SK-N-SH treated with all-trans-retinoic acid at 6 μM for 48 hours (cell line): Measurements from ENCODE around the gene CCL18.
"Not testable (repeated sequence)": the region's sequence is repeated elsewhere in the genome, so short reads cannot be mapped to it uniquely, and the experiment has no call there.

Source experiments
- ARNTL ChIP-seq: fragments of 450-650 bp; formaldehyde crosslinking; IDR thresholded peaks from 2 replicates; pipeline ENCODE4 v1.5.0; 2020; ENCODE audit warnings: low read depth, mild to moderate bottlenecking, moderate library complexity, borderline replicate concordance
- CSDC2 ChIP-seq: fragments of 250-450 bp; sonication (Bioruptor Pico); IDR thresholded peaks from 2 replicates; pipeline ENCODE4 v1.5.0; 2020; ENCODE audit warnings: mild to moderate bottlenecking, moderate library complexity
- ESRRG ChIP-seq: fragments of 250-450 bp; sonication (Bioruptor Pico); IDR thresholded peaks from 2 replicates; pipeline ENCODE4 v1.6.1; 2021; ENCODE audit warnings: mild to moderate bottlenecking
- ISL1 ChIP-seq: fragments of 250-450 bp; sonication (Bioruptor Pico); IDR thresholded peaks from 2 replicates; pipeline ENCODE4 v2.1.2; 2022; ENCODE audit warnings: mild to moderate bottlenecking, moderate library complexity
- PPARA ChIP-seq: fragments of 250-450 bp; sonication (Bioruptor Pico); IDR thresholded peaks from 2 replicates; pipeline ENCODE4 v1.5.0; 2020; ENCODE audit warnings: mild to moderate bottlenecking, borderline replicate concordance
- RARB ChIP-seq: fragments of 250-450 bp; sonication (Bioruptor Pico); IDR thresholded peaks from 2 replicates; pipeline ENCODE4 v1.8.0; 2021; ENCODE audit warnings: mild to moderate bottlenecking, moderate library complexity
- ZFP3 ChIP-seq: fragments of 250-450 bp; sonication (Bioruptor Pico); IDR thresholded peaks from 2 replicates; pipeline ENCODE4 v1.5.0; 2020; ENCODE audit warnings: mild to moderate bottlenecking, moderate library complexity
- ZNF565 ChIP-seq: fragments of 450-650 bp; formaldehyde crosslinking; conservative IDR thresholded peaks from 2 replicates; pipeline ENCODE4 v1.5.0; 2020; ENCODE audit warnings: low read depth, mild to moderate bottlenecking, moderate library complexity
- ZNF70 ChIP-seq: fragments of 450-650 bp; formaldehyde crosslinking; IDR thresholded peaks from 2 replicates; pipeline ENCODE4 v1.5.0; 2020; ENCODE audit warnings: mild to moderate bottlenecking, moderate library complexity
- ZNF8 ChIP-seq: fragments of 450-650 bp; formaldehyde crosslinking; IDR thresholded peaks from 2 replicates; pipeline ENCODE4 v1.5.0; 2020; ENCODE audit warnings: mild to moderate bottlenecking, moderate library complexity
- TF ChIP-seq, protein P1 (sequence below): fragments of 250-450 bp; sonication (Bioruptor Pico); IDR thresholded peaks from 2 replicates; pipeline ENCODE4 v1.5.1; 2020; ENCODE audit warnings: low read depth, mild to moderate bottlenecking, moderate library complexity
- TF ChIP-seq, protein P2 (sequence below): fragments of 250-450 bp; sonication (Bioruptor Pico); IDR thresholded peaks from 2 replicates; pipeline ENCODE4 v1.5.1; 2021; ENCODE audit warnings: mild to moderate bottlenecking, moderate library complexity
- TF ChIP-seq, protein P3 (sequence below): fragments of 250-450 bp; sonication (Bioruptor Pico); IDR thresholded peaks from 2 replicates; pipeline ENCODE4 v1.8.0; 2020; ENCODE audit warnings: mild to moderate bottlenecking, moderate library complexity, borderline replicate concordance

DNA sequence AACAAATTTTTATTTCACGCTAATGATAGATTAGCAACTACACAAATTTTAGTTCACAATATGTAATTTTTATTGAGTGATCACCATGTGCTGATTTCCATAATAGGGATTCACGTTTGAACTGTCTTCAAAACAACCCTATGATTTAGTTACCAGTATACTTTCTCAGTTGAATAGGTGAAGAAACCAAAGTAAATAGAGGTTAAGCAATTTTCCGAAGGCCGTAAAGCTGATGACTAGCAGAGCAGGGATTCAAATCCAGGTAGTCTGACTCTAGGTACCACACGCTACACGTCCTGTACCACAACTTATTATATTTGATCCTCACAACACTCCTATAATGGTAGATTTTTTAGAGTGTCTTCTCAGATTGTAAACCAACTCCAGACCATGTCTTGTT lies 28.6 kb downstream of the CCL18 start:
- TF ChIP-seq ZNF565; ARNTL; ZNF70 (CRISPR knock-in tag); ESRRG; ZFP3; RARB; ISL1 (CRISPR knock-in tag); PPARA (CRISPR knock-in tag); CSDC2 (CRISPR knock-in tag); ZNF8: not testable (repeated sequence)
- TF ChIP-seq, protein P1, sequence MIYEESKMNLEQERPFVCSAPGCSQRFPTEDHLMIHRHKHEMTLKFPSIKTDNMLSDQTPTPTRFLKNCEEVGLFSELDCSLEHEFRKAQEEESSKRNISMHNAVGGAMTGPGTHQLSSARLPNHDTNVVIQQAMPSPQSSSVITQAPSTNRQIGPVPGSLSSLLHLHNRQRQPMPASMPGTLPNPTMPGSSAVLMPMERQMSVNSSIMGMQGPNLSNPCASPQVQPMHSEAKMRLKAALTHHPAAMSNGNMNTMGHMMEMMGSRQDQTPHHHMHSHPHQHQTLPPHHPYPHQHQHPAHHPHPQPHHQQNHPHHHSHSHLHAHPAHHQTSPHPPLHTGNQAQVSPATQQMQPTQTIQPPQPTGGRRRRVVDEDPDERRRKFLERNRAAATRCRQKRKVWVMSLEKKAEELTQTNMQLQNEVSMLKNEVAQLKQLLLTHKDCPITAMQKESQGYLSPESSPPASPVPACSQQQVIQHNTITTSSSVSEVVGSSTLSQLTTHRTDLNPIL (CRISPR knock-in tag), result not testable (repeated sequence)
- TF ChIP-seq, protein P2, sequence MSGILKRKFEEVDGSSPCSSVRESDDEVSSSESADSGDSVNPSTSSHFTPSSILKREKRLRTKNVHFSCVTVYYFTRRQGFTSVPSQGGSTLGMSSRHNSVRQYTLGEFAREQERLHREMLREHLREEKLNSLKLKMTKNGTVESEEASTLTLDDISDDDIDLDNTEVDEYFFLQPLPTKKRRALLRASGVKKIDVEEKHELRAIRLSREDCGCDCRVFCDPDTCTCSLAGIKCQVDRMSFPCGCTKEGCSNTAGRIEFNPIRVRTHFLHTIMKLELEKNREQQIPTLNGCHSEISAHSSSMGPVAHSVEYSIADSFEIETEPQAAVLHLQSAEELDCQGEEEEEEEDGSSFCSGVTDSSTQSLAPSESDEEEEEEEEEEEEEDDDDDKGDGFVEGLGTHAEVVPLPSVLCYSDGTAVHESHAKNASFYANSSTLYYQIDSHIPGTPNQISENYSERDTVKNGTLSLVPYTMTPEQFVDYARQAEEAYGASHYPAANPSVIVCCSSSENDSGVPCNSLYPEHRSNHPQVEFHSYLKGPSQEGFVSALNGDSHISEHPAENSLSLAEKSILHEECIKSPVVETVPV (CRISPR knock-in tag), result not testable (repeated sequence)
- TF ChIP-seq, protein P3, sequence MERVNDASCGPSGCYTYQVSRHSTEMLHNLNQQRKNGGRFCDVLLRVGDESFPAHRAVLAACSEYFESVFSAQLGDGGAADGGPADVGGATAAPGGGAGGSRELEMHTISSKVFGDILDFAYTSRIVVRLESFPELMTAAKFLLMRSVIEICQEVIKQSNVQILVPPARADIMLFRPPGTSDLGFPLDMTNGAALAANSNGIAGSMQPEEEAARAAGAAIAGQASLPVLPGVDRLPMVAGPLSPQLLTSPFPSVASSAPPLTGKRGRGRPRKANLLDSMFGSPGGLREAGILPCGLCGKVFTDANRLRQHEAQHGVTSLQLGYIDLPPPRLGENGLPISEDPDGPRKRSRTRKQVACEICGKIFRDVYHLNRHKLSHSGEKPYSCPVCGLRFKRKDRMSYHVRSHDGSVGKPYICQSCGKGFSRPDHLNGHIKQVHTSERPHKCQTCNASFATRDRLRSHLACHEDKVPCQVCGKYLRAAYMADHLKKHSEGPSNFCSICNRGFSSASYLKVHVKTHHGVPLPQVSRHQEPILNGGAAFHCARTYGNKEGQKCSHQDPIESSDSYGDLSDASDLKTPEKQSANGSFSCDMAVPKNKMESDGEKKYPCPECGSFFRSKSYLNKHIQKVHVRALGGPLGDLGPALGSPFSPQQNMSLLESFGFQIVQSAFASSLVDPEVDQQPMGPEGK, result not testable (repeated sequence)
